ENCODE results near the gene FIG4.

Gene FIG4

GRCh38 chr6:109794201-109794923 lies 103.3 kb downstream of the FIG4 start:
- Histone ChIP-seq H3K4me3 (ENCODE audit: low read length) (no peak overlapping the region), H3K4me1 (ENCODE audit: insufficient read depth, low read length) (peaks cover 20% of the 10 kb centered on the region), H3K27me3 (ENCODE audit: insufficient read depth, low read length) (no peaks in the 10 kb centered on the region), H3K9me3 (ENCODE audit: low read length) (no peaks in the 10 kb centered on the region), H2AFZ (ENCODE audit: low read depth, low read length) (no peak overlapping the region), H3K36me3 (ENCODE audit: insufficient read depth, low read length) (peaks cover 2% of the 10 kb centered on the region)

DNA sequence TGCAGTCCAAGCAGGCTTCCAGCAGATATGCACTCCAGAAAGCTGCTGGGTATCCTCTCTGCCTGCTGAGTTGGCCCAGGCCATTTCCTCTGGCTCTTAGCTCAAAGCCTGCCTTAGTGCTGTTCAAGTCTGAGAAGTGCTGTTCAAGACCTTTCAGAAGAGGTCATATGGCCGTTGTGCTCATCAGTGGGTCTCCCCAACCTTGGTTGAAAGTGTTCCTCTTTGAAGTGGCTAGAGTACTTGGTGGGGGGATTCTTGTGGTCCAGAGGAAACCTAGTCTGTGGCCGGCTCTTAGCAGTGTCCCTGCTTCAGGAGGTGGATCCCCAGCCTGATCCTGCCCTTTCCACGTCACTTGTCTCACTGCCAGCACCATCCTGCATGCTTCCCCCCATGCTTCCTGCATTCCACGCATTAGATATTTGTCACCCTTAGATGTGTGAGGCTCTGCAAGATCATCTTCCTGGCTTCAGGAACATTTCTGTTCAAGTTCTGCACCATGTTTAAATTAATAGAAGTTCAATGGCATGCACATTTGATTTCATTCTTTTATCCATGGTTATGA lies 105.0 kb downstream of the FIG4 start:
- Histone ChIP-seq H3K4me3 (ENCODE audit: low read length) (no peak overlapping the region), H3K9me3 (ENCODE audit: low read length) (no peaks in the 10 kb centered on the region), H3K36me3 (ENCODE audit: insufficient read depth, low read length) (peaks cover 2% of the 10 kb centered on the region), H2AFZ (ENCODE audit: low read depth, low read length) (no peak overlapping the region), H3K4me1 (ENCODE audit: insufficient read depth, low read length) (peaks cover 25% of the 10 kb centered on the region), H3K27me3 (ENCODE audit: insufficient read depth, low read length) (no peaks in the 10 kb centered on the region)

GRCh38 chr6:109799129-109799528 lies 108.0 kb downstream of the FIG4 start:
- H2AFZ ChIP-seq (ENCODE audit: low read depth, low read length): no peak overlapping the region

GRCh38 chr6:109799664-109800063 lies 108.6 kb downstream of the FIG4 start:
- H2AFZ ChIP-seq (ENCODE audit: low read depth, low read length): no peak overlapping the region
- no peaks in the 10 kb centered on the region for H3K9me3 ChIP-seq (ENCODE audit: low read length)
- no peak overlapping the region for H3K4me3 ChIP-seq (ENCODE audit: low read length)
- peaks cover 21% of the 10 kb centered on the region for H3K4me1 ChIP-seq (ENCODE audit: insufficient read depth, low read length)
- peaks cover 2% of the 10 kb centered on the region for H3K36me3 ChIP-seq (ENCODE audit: insufficient read depth, low read length)
- H3K27me3 ChIP-seq (ENCODE audit: insufficient read depth, low read length): no peaks in the 10 kb centered on the region

More at GRCh38 chr6:109799129-109799528, 108.0 kb downstream of the FIG4 start:
- Histone ChIP-seq H3K27me3 (ENCODE audit: insufficient read depth, low read length) (no peaks in the 10 kb centered on the region), H3K36me3 (ENCODE audit: insufficient read depth, low read length) (peaks cover 2% of the 10 kb centered on the region), H3K9me3 (ENCODE audit: low read length) (no peaks in the 10 kb centered on the region), H3K4me3 (ENCODE audit: low read length) (no peak overlapping the region), H3K4me1 (ENCODE audit: insufficient read depth, low read length) (peaks cover 21% of the 10 kb centered on the region)

DNA sequence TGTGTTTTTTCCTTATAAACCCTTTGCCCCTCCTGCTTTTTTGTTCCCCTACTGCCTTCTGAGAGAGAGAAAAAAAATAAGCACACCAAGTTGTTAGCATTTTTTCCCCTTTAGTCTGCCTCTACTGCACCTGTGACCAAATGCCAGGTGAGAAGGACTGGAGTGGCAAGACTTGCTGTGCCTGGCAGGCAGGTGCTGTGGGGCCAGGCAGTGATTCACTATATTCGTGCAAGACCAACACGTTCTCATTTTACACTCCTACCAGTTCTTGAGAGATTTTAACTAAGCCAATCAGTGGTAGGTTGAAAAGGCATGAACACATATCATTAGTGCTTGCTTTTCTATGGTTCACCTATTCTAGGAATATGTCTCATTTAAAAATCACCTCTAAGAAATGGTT lies 109.7 kb downstream of the FIG4 start:
- Histone ChIP-seq H2AFZ (ENCODE audit: low read depth, low read length) (no peak overlapping the region), H3K4me3 (ENCODE audit: low read length) (no peak overlapping the region), H3K36me3 (ENCODE audit: insufficient read depth, low read length) (peaks cover 2% of the 10 kb centered on the region), H3K27me3 (ENCODE audit: insufficient read depth, low read length) (no peaks in the 10 kb centered on the region), H3K9me3 (ENCODE audit: low read length) (no peaks in the 10 kb centered on the region), H3K4me1 (ENCODE audit: insufficient read depth, low read length) (peaks cover 21% of the 10 kb centered on the region)

GRCh38 chr6:109801794-109802193 lies 110.7 kb downstream of the FIG4 start:
- peaks cover 2% of the 10 kb centered on the region for H3K36me3 ChIP-seq (ENCODE audit: insufficient read depth, low read length)
- H3K4me3 ChIP-seq (ENCODE audit: low read length): no peak overlapping the region

GRCh38 chr6:109804020-109804419 lies 112.9 kb downstream of the FIG4 start:
- Histone ChIP-seq H3K9me3 (ENCODE audit: low read length) (no peaks in the 10 kb centered on the region), H3K27me3 (ENCODE audit: insufficient read depth, low read length) (no peaks in the 10 kb centered on the region)

More at GRCh38 chr6:109801794-109802193, 110.7 kb downstream of the FIG4 start:
- Histone ChIP-seq H3K27me3 (ENCODE audit: insufficient read depth, low read length) (no peaks in the 10 kb centered on the region), H3K4me1 (ENCODE audit: insufficient read depth, low read length) (peaks cover 17% of the 10 kb centered on the region), H3K9me3 (ENCODE audit: low read length) (no peaks in the 10 kb centered on the region), H2AFZ (ENCODE audit: low read depth, low read length) (no peak overlapping the region)

GRCh38 chr6:109807881-109808280 lies 116.8 kb downstream of the FIG4 start:
- H2AFZ ChIP-seq (ENCODE audit: low read depth, low read length): no peak overlapping the region
- H3K4me1 ChIP-seq (ENCODE audit: insufficient read depth, low read length): no peaks in the 10 kb centered on the region
- H3K27me3 ChIP-seq (ENCODE audit: insufficient read depth, low read length): no peaks in the 10 kb centered on the region
- no peaks in the 10 kb centered on the region for H3K9me3 ChIP-seq (ENCODE audit: low read length)
- H3K36me3 ChIP-seq (ENCODE audit: insufficient read depth, low read length): no peaks in the 10 kb centered on the region
- no peak overlapping the region for H3K4me3 ChIP-seq (ENCODE audit: low read length)

More at GRCh38 chr6:109804020-109804419, 112.9 kb downstream of the FIG4 start:
- Histone ChIP-seq H3K36me3 (ENCODE audit: insufficient read depth, low read length) (no peaks in the 10 kb centered on the region), H3K4me1 (ENCODE audit: insufficient read depth, low read length) (peaks cover 8% of the 10 kb centered on the region), H3K4me3 (ENCODE audit: low read length) (no peak overlapping the region), H2AFZ (ENCODE audit: low read depth, low read length) (no peak overlapping the region)

- no peak overlapping the region for H3K4me3 ChIP-seq (ENCODE audit: low read length)
These were observed 117.7 kb downstream of the FIG4 start for GRCh38 chr6:109808837-109809236.

DNA sequence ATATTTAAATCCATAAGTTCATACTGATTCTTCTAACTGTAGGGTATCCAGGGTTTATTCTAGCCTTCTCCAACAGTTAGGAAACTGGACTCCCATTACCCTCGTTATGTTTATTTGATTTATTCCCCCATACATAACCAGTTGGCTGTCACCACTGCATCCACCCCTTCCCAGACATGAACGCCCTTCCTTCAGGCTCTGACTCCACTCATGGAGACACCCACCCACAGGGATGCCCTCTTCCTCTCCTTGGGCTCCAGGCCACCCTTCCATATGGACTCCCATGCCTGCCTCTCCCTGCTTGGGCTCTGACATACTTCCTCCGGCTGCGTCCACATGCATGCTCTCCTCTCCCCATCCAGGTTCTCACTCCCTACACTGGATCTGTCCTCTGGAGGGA lies 124.0 kb downstream of the FIG4 start:
- H3K4me1 ChIP-seq (ENCODE audit: insufficient read depth, low read length): no peaks in the 10 kb centered on the region
- H3K4me3 ChIP-seq (ENCODE audit: low read length): no peak overlapping the region
- H3K36me3 ChIP-seq (ENCODE audit: insufficient read depth, low read length): no peaks in the 10 kb centered on the region
- H3K27me3 ChIP-seq (ENCODE audit: insufficient read depth, low read length): no peaks in the 10 kb centered on the region
- no peak overlapping the region for H2AFZ ChIP-seq (ENCODE audit: low read depth, low read length)
- no peaks in the 10 kb centered on the region for H3K9me3 ChIP-seq (ENCODE audit: low read length)

More at GRCh38 chr6:109808837-109809236, 117.7 kb downstream of the FIG4 start:
- Histone ChIP-seq H3K4me1 (ENCODE audit: insufficient read depth, low read length) (no peaks in the 10 kb centered on the region), H3K27me3 (ENCODE audit: insufficient read depth, low read length) (no peaks in the 10 kb centered on the region), H2AFZ (ENCODE audit: low read depth, low read length) (no peak overlapping the region), H3K36me3 (ENCODE audit: insufficient read depth, low read length) (no peaks in the 10 kb centered on the region), H3K9me3 (ENCODE audit: low read length) (no peaks in the 10 kb centered on the region)

DNA sequence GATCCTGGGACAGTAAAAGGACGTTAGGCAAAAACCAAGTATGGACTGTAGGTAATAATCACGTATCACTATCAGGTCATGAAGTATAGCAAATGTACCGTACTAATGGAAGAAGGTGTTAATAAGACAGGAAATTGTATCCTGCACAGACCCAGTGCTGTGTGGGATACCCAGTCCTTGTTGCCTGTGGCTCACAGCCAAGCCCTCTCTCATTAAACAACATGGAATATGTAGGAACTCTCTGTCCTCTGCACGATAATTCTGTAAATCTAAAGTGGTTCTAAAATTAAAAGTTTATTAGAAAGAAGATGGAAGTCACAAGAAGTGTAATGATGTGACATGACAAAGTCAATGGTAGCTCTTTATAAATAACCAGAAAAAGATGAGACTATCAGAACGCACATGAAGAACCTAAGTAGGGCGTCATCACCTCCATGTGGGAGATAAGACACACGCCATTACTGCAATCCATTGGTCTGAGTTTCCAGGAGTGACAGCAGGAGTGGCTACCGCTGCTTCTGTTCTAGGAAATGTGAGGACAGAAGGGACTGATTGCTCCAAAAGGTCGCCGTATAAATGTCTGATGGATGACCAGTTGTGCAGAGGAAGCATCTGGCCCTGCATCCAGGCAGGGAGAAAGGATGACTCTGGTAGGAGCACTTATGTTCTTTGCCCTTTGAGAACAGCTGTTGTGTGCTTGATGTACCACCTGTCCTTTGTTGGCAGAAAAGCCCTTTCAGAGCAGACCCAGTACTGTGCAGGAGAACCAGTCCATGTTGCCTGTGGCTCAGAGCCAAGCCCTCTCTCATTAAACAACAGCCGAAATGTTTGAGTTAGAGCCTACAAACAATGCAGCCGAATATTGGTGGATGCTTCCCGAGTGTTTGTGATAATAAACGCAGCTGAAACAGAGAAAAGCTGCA lies 125.6 kb downstream of the FIG4 start:
- H3K4me1 ChIP-seq (ENCODE audit: insufficient read depth, low read length): no peaks in the 10 kb centered on the region
- no peak overlapping the region for H3K4me3 ChIP-seq (ENCODE audit: low read length)
- H3K36me3 ChIP-seq (ENCODE audit: insufficient read depth, low read length): no peaks in the 10 kb centered on the region
- no peaks in the 10 kb centered on the region for H3K9me3 ChIP-seq (ENCODE audit: low read length)
- no peak overlapping the region for H2AFZ ChIP-seq (ENCODE audit: low read depth, low read length)
- H3K27me3 ChIP-seq (ENCODE audit: insufficient read depth, low read length): no peaks in the 10 kb centered on the region

- Histone ChIP-seq H3K4me1 (ENCODE audit: insufficient read depth, low read length) (no peaks in the 10 kb centered on the region), H2AFZ (ENCODE audit: low read depth, low read length) (no peak overlapping the region), H3K27me3 (ENCODE audit: insufficient read depth, low read length) (no peaks in the 10 kb centered on the region), H3K36me3 (ENCODE audit: insufficient read depth, low read length) (peaks cover 6% of the 10 kb centered on the region), H3K9me3 (ENCODE audit: low read length) (no peaks in the 10 kb centered on the region), H3K4me3 (ENCODE audit: low read length) (no peak overlapping the region)
These were observed 129.7 kb downstream of the FIG4 start for GRCh38 chr6:109820706-109821350.

Measured in neuron (in vitro differentiated cells).